ENCODE results near the gene SETD2. TPM values are rescaled to one million over a fixed set of nuclear protein-coding genes. Genes with fewer than 3 reads are reported as not detected.
"Not testable (repeated sequence)": the region's sequence is repeated elsewhere in the genome, so short reads cannot be mapped to it uniquely, and the experiment has no call there.

SETD2 gene
- total and polyA plus RNA-seq, 5 donors = 10.3 to 35.6 (median 32.0) TPM

GRCh38 chr3:47149339-47149933 lies 14.5 kb downstream of the SETD2 start:
- ATAC-seq (no peak), DNase-seq (no peak)
- Histone ChIP-seq H3K27me3 (ENCODE audit: control insufficient read depth, insufficient read depth) (no peaks in the 10 kb centered on the region), H3K27ac (ENCODE audit: low read length) (no peak overlapping the region), H3K4me3 (ENCODE audit: low read length) (no peak overlapping the region), H3K9me3 (ENCODE audit: control insufficient read depth, low read length) (no peaks in the 10 kb centered on the region), H3K4me1 (ENCODE audit: control insufficient read depth, insufficient read depth, low read length) (peaks cover 6% of the 10 kb centered on the region)
- intact Hi-C loops (cut with DNase I) = no loop called here
- 32% methylated on average over 2 of the region's 2 CpGs for WGBS

- H3K27me3 ChIP-seq (ENCODE audit: control insufficient read depth, insufficient read depth) = no peaks in the 10 kb centered on the region
- H3K9me3 ChIP-seq (ENCODE audit: control insufficient read depth, low read length) = no peaks in the 10 kb centered on the region
- WGBS = 89% methylated on average over 1 of the region's 1 CpG
- ATAC-seq = no peak
- no peak for DNase-seq
- H3K27ac ChIP-seq (ENCODE audit: low read length) = no peak overlapping the region
- intact Hi-C loops (cut with DNase I) = no loop called here
- no peak overlapping the region for H3K4me3 ChIP-seq (ENCODE audit: low read length)
- H3K4me1 ChIP-seq (ENCODE audit: control insufficient read depth, insufficient read depth, low read length) = peaks cover 7% of the 10 kb centered on the region
These were observed 18.6 kb downstream of the SETD2 start for GRCh38 chr3:47145272-47145671.

- ATAC-seq = no peak
- H3K4me3 ChIP-seq (ENCODE audit: low read length) = no peak overlapping the region
- peaks cover 7% of the 10 kb centered on the region for H3K4me1 ChIP-seq (ENCODE audit: control insufficient read depth, insufficient read depth, low read length)
- DNase-seq = no peak
- no peaks in the 10 kb centered on the region for H3K27me3 ChIP-seq (ENCODE audit: control insufficient read depth, insufficient read depth)
- no peaks in the 10 kb centered on the region for H3K9me3 ChIP-seq (ENCODE audit: control insufficient read depth, low read length)
- intact Hi-C loops (cut with DNase I) = no loop called here
- 93% methylated on average over 5 of the region's 5 CpGs for WGBS
- H3K27ac ChIP-seq (ENCODE audit: low read length) = no peak overlapping the region
These were observed 20.8 kb downstream of the SETD2 start for GRCh38 chr3:47143068-47143467.

GRCh38 chr3:47142536-47142935 lies 21.4 kb downstream of the SETD2 start:
- intact Hi-C loops (cut with DNase I); H3K27ac ChIP-seq (ENCODE audit: low read length); ATAC-seq; H3K4me1 ChIP-seq (ENCODE audit: control insufficient read depth, insufficient read depth, low read length); H3K9me3 ChIP-seq (ENCODE audit: control insufficient read depth, low read length); H3K27me3 ChIP-seq (ENCODE audit: control insufficient read depth, insufficient read depth); H3K4me3 ChIP-seq (ENCODE audit: low read length); DNase-seq: not testable (repeated sequence)
- WGBS = 93% methylated on average over 7 of the region's 7 CpGs

GRCh38 chr3:47140973-47141461 lies 22.9 kb downstream of the SETD2 start:
- H3K4me1 ChIP-seq (ENCODE audit: control insufficient read depth, insufficient read depth, low read length); ATAC-seq; H3K27ac ChIP-seq (ENCODE audit: low read length); H3K9me3 ChIP-seq (ENCODE audit: control insufficient read depth, low read length); H3K4me3 ChIP-seq (ENCODE audit: low read length); DNase-seq; intact Hi-C loops (cut with DNase I); H3K27me3 ChIP-seq (ENCODE audit: control insufficient read depth, insufficient read depth): not testable (repeated sequence)
- 94% methylated on average over 3 of the region's 3 CpGs for WGBS

DNA sequence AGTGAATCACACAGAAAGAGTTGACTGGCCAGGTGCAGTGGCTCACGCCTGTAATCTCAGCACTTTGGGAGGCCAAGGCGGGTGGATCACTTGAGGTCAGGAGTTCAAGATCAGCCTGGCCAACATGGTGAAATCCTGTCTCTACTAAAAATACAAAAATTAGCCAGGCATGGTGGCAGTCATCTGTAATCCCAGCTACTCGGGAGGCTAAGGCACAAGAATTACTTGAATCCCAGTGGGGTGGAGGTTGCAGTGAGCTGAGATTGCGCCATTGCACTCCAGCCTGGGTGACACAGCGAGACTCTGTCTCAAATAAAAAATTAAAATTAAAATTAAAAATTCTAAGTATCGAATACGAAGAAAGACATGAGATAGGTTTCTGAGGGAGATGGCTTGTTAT lies 23.4 kb downstream of the SETD2 start:
- H3K4me1 ChIP-seq (ENCODE audit: control insufficient read depth, insufficient read depth, low read length); H3K27ac ChIP-seq (ENCODE audit: low read length); H3K4me3 ChIP-seq (ENCODE audit: low read length); H3K27me3 ChIP-seq (ENCODE audit: control insufficient read depth, insufficient read depth); intact Hi-C loops (cut with DNase I); ATAC-seq; DNase-seq; H3K9me3 ChIP-seq (ENCODE audit: control insufficient read depth, low read length): not testable (repeated sequence)
- WGBS = 87% methylated on average over 7 of the region's 7 CpGs

DNA sequence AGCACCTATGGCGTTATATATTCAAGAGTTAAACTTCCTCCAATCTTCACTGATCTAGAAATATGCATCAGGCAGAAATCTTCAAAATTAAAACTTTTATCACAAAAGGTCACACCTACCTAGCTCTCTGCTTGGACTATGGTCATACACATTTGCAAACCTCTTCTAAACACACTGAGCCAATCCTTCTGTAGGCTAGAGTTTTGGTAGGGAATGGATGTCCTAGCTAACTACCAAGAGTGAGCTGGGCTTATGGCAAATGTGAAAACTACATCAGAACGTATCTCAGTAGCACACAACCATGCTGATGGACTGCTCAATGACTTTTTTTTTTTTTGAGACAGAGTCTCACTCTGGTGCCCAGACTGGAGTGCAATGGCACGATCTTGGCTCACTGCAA lies 29.6 kb downstream of the SETD2 start:
- peaks cover 5% of the 10 kb centered on the region for H3K4me1 ChIP-seq (ENCODE audit: control insufficient read depth, insufficient read depth, low read length)
- H3K9me3 ChIP-seq (ENCODE audit: control insufficient read depth, low read length) = no peaks in the 10 kb centered on the region
- WGBS = 71% methylated on average over 3 of the region's 3 CpGs
- H3K27me3 ChIP-seq (ENCODE audit: control insufficient read depth, insufficient read depth) = no peaks in the 10 kb centered on the region
- DNase-seq (no peak), ATAC-seq (no peak)
- H3K4me3 ChIP-seq (ENCODE audit: low read length) = no peak overlapping the region
- intact Hi-C loops (cut with DNase I) = no loop called here
- H3K27ac ChIP-seq (ENCODE audit: low read length) = no peak overlapping the region

DNA sequence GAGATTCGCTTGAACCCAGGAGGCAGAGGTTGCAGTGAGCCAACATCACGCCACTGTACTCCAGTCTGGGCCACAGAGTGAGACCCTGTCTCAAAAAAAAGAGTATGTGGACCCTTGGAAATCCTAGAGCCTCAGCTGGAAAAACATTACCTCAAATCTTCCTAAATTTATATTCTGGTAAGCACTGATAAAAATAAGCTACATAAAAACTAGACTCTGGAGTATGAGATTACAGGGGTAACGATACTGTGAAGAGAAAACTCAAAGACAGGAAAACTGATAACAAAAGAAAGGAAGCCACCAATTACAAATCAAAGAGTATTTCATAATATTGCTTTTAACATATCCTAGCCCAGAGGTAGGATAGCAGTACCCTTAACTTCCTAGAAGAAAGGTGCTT lies 30.3 kb downstream of the SETD2 start:
- 77% methylated on average over 3 of the region's 3 CpGs for whole genome bisulfite sequencing
- no peak overlapping the region for H3K27ac ChIP-seq (ENCODE audit: low read length)
- H3K4me3 ChIP-seq (ENCODE audit: low read length) = no peak overlapping the region
- intact Hi-C loops (cut with DNase I) = no loop called here
- no peak for DNase-seq
- H3K27me3 ChIP-seq (ENCODE audit: control insufficient read depth, insufficient read depth) = no peaks in the 10 kb centered on the region
- H3K9me3 ChIP-seq (ENCODE audit: control insufficient read depth, low read length) = no peaks in the 10 kb centered on the region
- peaks cover 5% of the 10 kb centered on the region for H3K4me1 ChIP-seq (ENCODE audit: control insufficient read depth, insufficient read depth, low read length)
- ATAC-seq = no peak

DNA sequence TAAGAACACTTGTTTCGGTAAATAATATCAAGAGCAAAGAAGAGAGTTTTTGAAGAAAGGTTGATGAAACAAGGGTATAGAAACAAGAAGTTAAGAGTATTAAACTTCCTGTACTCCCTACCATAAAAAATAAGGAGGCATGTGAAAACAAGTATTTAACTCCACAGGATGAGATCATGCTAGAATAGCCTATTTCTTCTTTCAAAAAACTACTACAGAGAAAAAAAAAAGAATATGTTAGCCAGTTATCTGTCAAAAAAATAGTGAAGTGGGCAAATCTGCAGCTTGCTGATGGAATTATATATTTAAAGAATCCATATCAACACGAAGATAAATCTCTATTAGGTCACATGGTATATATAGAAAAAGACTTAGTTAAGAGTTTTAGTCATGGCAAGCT lies 33.4 kb downstream of the SETD2 start:
- peaks cover 7% of the 10 kb centered on the region for H3K4me1 ChIP-seq (ENCODE audit: control insufficient read depth, insufficient read depth, low read length)

DNA sequence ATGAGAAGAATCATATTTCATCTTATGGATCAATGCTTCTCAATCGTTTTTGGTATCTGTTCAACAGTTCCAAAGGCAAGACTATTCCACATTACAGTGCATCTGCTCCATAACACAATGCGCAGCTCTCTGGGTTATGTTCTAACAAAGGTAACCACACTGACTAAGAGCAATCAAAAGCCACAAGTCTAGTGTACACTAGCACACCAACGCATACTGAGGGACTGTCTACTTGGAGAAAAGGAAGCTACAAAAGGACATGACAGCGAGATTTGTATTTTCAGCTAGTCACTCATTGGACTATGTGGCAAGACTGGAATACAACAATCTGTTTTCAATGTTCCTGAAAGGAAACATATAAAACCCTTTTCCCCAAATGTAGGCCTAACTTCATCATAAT lies 35.8 kb downstream of the SETD2 start:
- Histone ChIP-seq H3K9me3 (ENCODE audit: control insufficient read depth, low read length) (no peaks in the 10 kb centered on the region), H3K4me3 (ENCODE audit: low read length) (no peak overlapping the region), H3K4me1 (ENCODE audit: control insufficient read depth, insufficient read depth, low read length) (peaks cover 2% of the 10 kb centered on the region), H3K27me3 (ENCODE audit: control insufficient read depth, insufficient read depth) (no peaks in the 10 kb centered on the region), H3K27ac (ENCODE audit: low read length) (no peak overlapping the region)
- 86% methylated on average over 4 of the region's 4 CpGs for WGBS
- intact Hi-C loops (cut with DNase I) = no loop called here
- DNase-seq (no peak), ATAC-seq (no peak)

More for the DNA sequence above, 33.4 kb downstream of the SETD2 start:
- no peaks in the 10 kb centered on the region for H3K27me3 ChIP-seq (ENCODE audit: control insufficient read depth, insufficient read depth)
- ATAC-seq (no peak), DNase-seq (no peak)
- 67% methylated on average over 2 of the region's 2 CpGs for WGBS
- no peak overlapping the region for H3K4me3 ChIP-seq (ENCODE audit: low read length)
- no peaks in the 10 kb centered on the region for H3K9me3 ChIP-seq (ENCODE audit: control insufficient read depth, low read length)
- H3K27ac ChIP-seq (ENCODE audit: low read length) = no peak overlapping the region
- intact Hi-C loops (cut with DNase I) = no loop called here

GRCh38 chr3:47123857-47124256 lies 40.1 kb downstream of the SETD2 start:
- DNase-seq = no peak
- no peaks in the 10 kb centered on the region for H3K9me3 ChIP-seq (ENCODE audit: control insufficient read depth, low read length)
- no peak for ATAC-seq
- intact Hi-C loops (cut with DNase I) = no loop called here
- H3K27me3 ChIP-seq (ENCODE audit: control insufficient read depth, insufficient read depth) = no peaks in the 10 kb centered on the region
- H3K4me3 ChIP-seq (ENCODE audit: low read length) = no peak overlapping the region
- peaks cover 2% of the 10 kb centered on the region for H3K4me1 ChIP-seq (ENCODE audit: control insufficient read depth, insufficient read depth, low read length)
- 95% methylated on average over 3 of the region's 3 CpGs for whole genome bisulfite sequencing
- H3K27ac ChIP-seq (ENCODE audit: low read length) = no peak overlapping the region

- H3K4me3 ChIP-seq (ENCODE audit: low read length) = no peak overlapping the region
- ATAC-seq = no peak
- DNase-seq = no peak
- no peak overlapping the region for H3K27ac ChIP-seq (ENCODE audit: low read length)
- intact Hi-C loops (cut with DNase I) = no loop called here
- WGBS = 90% methylated on average over 3 of the region's 3 CpGs
- no peaks in the 10 kb centered on the region for H3K4me1 ChIP-seq (ENCODE audit: control insufficient read depth, insufficient read depth, low read length)
- H3K9me3 ChIP-seq (ENCODE audit: control insufficient read depth, low read length) = no peaks in the 10 kb centered on the region
- no peaks in the 10 kb centered on the region for H3K27me3 ChIP-seq (ENCODE audit: control insufficient read depth, insufficient read depth)
These were observed 42.5 kb downstream of the SETD2 start for GRCh38 chr3:47121409-47121808.

Measured in right cardiac atrium (tissue), 5 donors.